Liver (tissue), 9 donors: ENCODE data around the gene HAO1. TPM values are rescaled to one million over a fixed set of nuclear protein-coding genes. Genes with fewer than 3 reads are reported as not detected.

Source experiments
- DNase-seq: peaks from one replicate; pipeline ENCODE4 v3.0.0-alpha.2; 2017; ENCODE audit warnings: low spot score
- H3K27ac ChIP-seq, 2 donors: one replicate each; pipeline ENCODE4 v1.7.0; 2013; ENCODE audit warnings: inconsistent platforms in 2 of 2, low read length in 2 of 2, control low read depth in 1 of 2, low read depth in 1 of 2, mild to moderate bottlenecking in 1 of 2
- H3K27me3 ChIP-seq, 4 donors: one replicate each; pipeline versions ENCODE4 v1.6.1 to v1.7.0; 2013; ENCODE audit warnings: low read length in 3 of 4, inconsistent platforms in 1 of 4, mild to moderate bottlenecking in 1 of 4, moderate library complexity in 1 of 4; ENCODE audit not compliant: control insufficient read depth in 4 of 4, insufficient read depth in 4 of 4
- H3K36me3 ChIP-seq, 4 donors: one replicate each; pipeline versions ENCODE4 v1.6.1 to v1.7.0; 2013; ENCODE audit warnings: low read length in 3 of 4, mild to moderate bottlenecking in 3 of 4, low read depth in 1 of 4, moderate library complexity in 1 of 4; ENCODE audit not compliant: control insufficient read depth in 4 of 4, insufficient read depth in 3 of 4
- H3K4me1 ChIP-seq, 4 donors: one replicate each; pipeline versions ENCODE4 v1.6.1 to v1.7.0; 2013; ENCODE audit warnings: low read length in 3 of 4, mild to moderate bottlenecking in 3 of 4, moderate library complexity in 1 of 4; ENCODE audit not compliant: control insufficient read depth in 4 of 4, insufficient read depth in 4 of 4
- H3K4me3 ChIP-seq, 3 donors: one replicate each; pipeline versions ENCODE4 v1.6.1 to v1.7.0; 2013; ENCODE audit warnings: low read length in 3 of 3, control low read depth in 1 of 3, low read depth in 1 of 3, mild to moderate bottlenecking in 1 of 3
- H3K9ac ChIP-seq, 2 donors: one replicate each; pipeline ENCODE4 v1.7.0; 2013; ENCODE audit warnings: low read length in 2 of 2, mild to moderate bottlenecking in 2 of 2, moderate library complexity in 2 of 2, control low read depth in 1 of 2, low read depth in 1 of 2
- H3K9me3 ChIP-seq, 4 donors: one replicate each; pipeline versions ENCODE4 v1.6.1 to v1.7.0; 2013; ENCODE audit warnings: low read length in 3 of 4; ENCODE audit not compliant: control insufficient read depth in 4 of 4
- ATF3 ChIP-seq: IDR thresholded peaks from 2 replicates; pipeline ENCODE4 v1.6.1; 2016; ENCODE audit warnings: antibody characterized with exemption
- EGR1 ChIP-seq, 2 donors: IDR thresholded peaks; 2 replicates each; pipeline ENCODE4 v1.6.1; 2016 to 2018; ENCODE audit warnings: antibody characterized with exemption in 2 of 2, low read depth in 2 of 2
- FOXA1 ChIP-seq: IDR thresholded peaks from 2 replicates; pipeline ENCODE4 v1.6.1; 2016; ENCODE audit warnings: antibody characterized with exemption
- FOXA2 ChIP-seq: IDR thresholded peaks from 2 replicates; pipeline ENCODE4 v1.6.1; 2016; ENCODE audit warnings: antibody characterized with exemption
- GABPA ChIP-seq, 2 donors: IDR thresholded peaks in 1 of 2; conservative IDR thresholded peaks in 1 of 2; 2 replicates each; pipeline ENCODE4 v1.6.1; 2016; ENCODE audit warnings: antibody characterized with exemption in 2 of 2, mild to moderate bottlenecking in 1 of 2, moderate library complexity in 1 of 2
- HNF4A ChIP-seq, 2 donors: conservative IDR thresholded peaks; 2 replicates each; pipeline ENCODE4 v1.6.1; 2016; ENCODE audit warnings: antibody characterized with exemption in 2 of 2, mild to moderate bottlenecking in 2 of 2
- HNF4G ChIP-seq: IDR thresholded peaks from 2 replicates; pipeline ENCODE4 v1.6.1; 2016; ENCODE audit warnings: antibody characterized with exemption
- JUND ChIP-seq, 2 donors: IDR thresholded peaks; 2 replicates each; pipeline ENCODE4 v1.6.1; 2016; ENCODE audit warnings: antibody characterized with exemption in 2 of 2
- MAX ChIP-seq: IDR thresholded peaks from 2 replicates; pipeline ENCODE4 v1.6.1; 2016; ENCODE audit warnings: antibody characterized with exemption
- NR2F2 ChIP-seq: IDR thresholded peaks from 2 replicates; pipeline ENCODE4 v1.6.1; 2016; ENCODE audit warnings: antibody characterized with exemption
- RAD21 ChIP-seq, 2 donors: IDR thresholded peaks; 2 replicates each; pipeline ENCODE4 v1.6.1; 2016; ENCODE audit warnings: antibody characterized with exemption in 2 of 2, mild to moderate bottlenecking in 2 of 2
- RXRA ChIP-seq, 2 donors: IDR thresholded peaks; 2 replicates each; pipeline ENCODE4 v1.6.1; 2017 to 2018; ENCODE audit warnings: antibody characterized with exemption in 2 of 2, mild to moderate bottlenecking in 1 of 2
- SP1 ChIP-seq: IDR thresholded peaks from 2 replicates; pipeline ENCODE4 v1.6.1; 2018; ENCODE audit warnings: antibody characterized with exemption, mild to moderate bottlenecking
- TAF1 ChIP-seq: conservative IDR thresholded peaks from 2 replicates; pipeline ENCODE4 v1.6.1; 2016; ENCODE audit warnings: antibody characterized with exemption, mild to moderate bottlenecking
- YY1 ChIP-seq: IDR thresholded peaks from 2 replicates; pipeline ENCODE4 v1.6.1; 2016; ENCODE audit warnings: antibody characterized with exemption, mild to moderate bottlenecking
- WGBS: extraction: QIAGEN DNeasy Blood & Tissue Kit; methylation state at CpG from one replicate; pipeline ENCODE4 v1.1.7; 2013; 5-methylcytosine and 5-hydroxymethylcytosine counted together
- polyA plus RNA-seq, 2 donors: library from polyadenylated mRNA; stranded (reverse) in 1 of 2; unstranded in 1 of 2; fragments of 200-250 nt in 1 of 2; fragments of >200 nt in 1 of 2; fragmentation: Nextera tagmentation in 1 of 2; extraction: Ambion mirVana in 1 of 2; gene quantifications; one replicate each; pipeline versions ENCODE4 v1.2.1 to v1.2.3, GENCODE V29; 2013 to 2015
- total RNA-seq, 2 donors: library from RNA; depleted of rRNA; stranded (reverse); fragments of >200 nt; gene quantifications; one replicate each; pipeline ENCODE4 v1.2.3, GENCODE V29; 2014
- TF ChIP-seq, protein P1 (sequence below): IDR thresholded peaks from 2 replicates; pipeline ENCODE4 v1.6.1; 2016; ENCODE audit warnings: antibody characterized with exemption
- TF ChIP-seq, protein P2 (sequence below): fragments of 150-350 bp; IDR thresholded peaks from 2 replicates; pipeline ENCODE4 v1.5.1; 2017; ENCODE audit warnings: improper control_type of control experiment, low read depth, low read length; ENCODE audit not compliant: missing input control
- TF ChIP-seq, protein P3 (sequence below): IDR thresholded peaks from 2 replicates; pipeline ENCODE4 v1.6.1; 2016; ENCODE audit warnings: antibody characterized with exemption, mild to moderate bottlenecking
- donor health status: healthy.
- donor health status: healthy.
- donor health status: healthy.
- donor health status: healthy.
- donor health status: healthy.

Gene HAO1
- total and polyA plus RNA-seq, 4 donors, result 17.8 to 164 (median 161) TPM

DNA sequence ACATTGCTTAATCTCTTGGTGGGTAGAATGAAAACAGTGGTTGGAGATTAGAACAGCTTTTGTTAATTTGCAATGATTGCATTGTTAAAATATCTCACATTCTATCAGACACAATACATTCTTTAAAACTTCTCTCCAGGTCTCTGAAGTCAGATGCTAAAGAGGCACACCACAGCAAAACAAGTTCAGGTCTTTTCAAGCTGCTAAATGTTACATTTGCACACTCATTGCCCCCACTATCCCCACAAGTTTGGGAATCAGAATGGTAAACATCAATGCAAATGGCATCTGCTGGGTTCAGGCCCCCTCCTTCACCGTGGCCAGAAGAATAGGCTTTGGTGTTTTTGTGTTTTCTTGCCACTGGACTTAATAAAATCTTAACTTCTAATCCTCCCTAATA is 10.1 kb upstream of the HAO1 start:
- Histone ChIP-seq H3K4me3 (no peak overlapping the region), H3K9me3 (no peaks in the 10 kb centered on the region), H3K4me1 (no peaks in the 10 kb centered on the region), H3K27me3 (no peaks in the 10 kb centered on the region), H3K27ac (no peak overlapping the region), H3K9ac (no peak overlapping the region), H3K36me3 (no peaks in the 10 kb centered on the region)
- DNase-seq, result no peak
- WGBS, result 82% methylated on average over 1 of the region's 1 CpG
- TF ChIP-seq HNF4G (no peak), HNF4A (conservative IDR thresholded peaks at IDR 0.05) (no peak), TAF1 (no peak), ATF3 (no peak), NR2F2 (no peak), RAD21 (IDR thresholded peaks at IDR 0.05) (no peak), RXRA (IDR thresholded peaks at IDR 0.05) (no peak), MAX (no peak), SP1 (no peak), FOXA1 (no peak), JUND (IDR thresholded peaks at IDR 0.05) (no peak), FOXA2 (no peak), GABPA (IDR thresholded peaks at IDR 0.05 in 1 of 2, conservative IDR thresholded peaks at IDR 0.05 in 1 of 2) (no peak), YY1 (no peak), EGR1 (IDR thresholded peaks at IDR 0.05; ENCODE audit: low read depth in 2 of 2) (no peak)
- TF ChIP-seq, protein P1, sequence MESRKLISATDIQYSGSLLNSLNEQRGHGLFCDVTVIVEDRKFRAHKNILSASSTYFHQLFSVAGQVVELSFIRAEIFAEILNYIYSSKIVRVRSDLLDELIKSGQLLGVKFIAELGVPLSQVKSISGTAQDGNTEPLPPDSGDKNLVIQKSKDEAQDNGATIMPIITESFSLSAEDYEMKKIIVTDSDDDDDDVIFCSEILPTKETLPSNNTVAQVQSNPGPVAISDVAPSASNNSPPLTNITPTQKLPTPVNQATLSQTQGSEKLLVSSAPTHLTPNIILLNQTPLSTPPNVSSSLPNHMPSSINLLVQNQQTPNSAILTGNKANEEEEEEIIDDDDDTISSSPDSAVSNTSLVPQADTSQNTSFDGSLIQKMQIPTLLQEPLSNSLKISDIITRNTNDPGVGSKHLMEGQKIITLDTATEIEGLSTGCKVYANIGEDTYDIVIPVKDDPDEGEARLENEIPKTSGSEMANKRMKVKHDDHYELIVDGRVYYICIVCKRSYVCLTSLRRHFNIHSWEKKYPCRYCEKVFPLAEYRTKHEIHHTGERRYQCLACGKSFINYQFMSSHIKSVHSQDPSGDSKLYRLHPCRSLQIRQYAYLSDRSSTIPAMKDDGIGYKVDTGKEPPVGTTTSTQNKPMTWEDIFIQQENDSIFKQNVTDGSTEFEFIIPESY, result no peak
- TF ChIP-seq, protein P2, sequence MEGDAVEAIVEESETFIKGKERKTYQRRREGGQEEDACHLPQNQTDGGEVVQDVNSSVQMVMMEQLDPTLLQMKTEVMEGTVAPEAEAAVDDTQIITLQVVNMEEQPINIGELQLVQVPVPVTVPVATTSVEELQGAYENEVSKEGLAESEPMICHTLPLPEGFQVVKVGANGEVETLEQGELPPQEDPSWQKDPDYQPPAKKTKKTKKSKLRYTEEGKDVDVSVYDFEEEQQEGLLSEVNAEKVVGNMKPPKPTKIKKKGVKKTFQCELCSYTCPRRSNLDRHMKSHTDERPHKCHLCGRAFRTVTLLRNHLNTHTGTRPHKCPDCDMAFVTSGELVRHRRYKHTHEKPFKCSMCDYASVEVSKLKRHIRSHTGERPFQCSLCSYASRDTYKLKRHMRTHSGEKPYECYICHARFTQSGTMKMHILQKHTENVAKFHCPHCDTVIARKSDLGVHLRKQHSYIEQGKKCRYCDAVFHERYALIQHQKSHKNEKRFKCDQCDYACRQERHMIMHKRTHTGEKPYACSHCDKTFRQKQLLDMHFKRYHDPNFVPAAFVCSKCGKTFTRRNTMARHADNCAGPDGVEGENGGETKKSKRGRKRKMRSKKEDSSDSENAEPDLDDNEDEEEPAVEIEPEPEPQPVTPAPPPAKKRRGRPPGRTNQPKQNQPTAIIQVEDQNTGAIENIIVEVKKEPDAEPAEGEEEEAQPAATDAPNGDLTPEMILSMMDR, result no peak
- TF ChIP-seq, protein P3, sequence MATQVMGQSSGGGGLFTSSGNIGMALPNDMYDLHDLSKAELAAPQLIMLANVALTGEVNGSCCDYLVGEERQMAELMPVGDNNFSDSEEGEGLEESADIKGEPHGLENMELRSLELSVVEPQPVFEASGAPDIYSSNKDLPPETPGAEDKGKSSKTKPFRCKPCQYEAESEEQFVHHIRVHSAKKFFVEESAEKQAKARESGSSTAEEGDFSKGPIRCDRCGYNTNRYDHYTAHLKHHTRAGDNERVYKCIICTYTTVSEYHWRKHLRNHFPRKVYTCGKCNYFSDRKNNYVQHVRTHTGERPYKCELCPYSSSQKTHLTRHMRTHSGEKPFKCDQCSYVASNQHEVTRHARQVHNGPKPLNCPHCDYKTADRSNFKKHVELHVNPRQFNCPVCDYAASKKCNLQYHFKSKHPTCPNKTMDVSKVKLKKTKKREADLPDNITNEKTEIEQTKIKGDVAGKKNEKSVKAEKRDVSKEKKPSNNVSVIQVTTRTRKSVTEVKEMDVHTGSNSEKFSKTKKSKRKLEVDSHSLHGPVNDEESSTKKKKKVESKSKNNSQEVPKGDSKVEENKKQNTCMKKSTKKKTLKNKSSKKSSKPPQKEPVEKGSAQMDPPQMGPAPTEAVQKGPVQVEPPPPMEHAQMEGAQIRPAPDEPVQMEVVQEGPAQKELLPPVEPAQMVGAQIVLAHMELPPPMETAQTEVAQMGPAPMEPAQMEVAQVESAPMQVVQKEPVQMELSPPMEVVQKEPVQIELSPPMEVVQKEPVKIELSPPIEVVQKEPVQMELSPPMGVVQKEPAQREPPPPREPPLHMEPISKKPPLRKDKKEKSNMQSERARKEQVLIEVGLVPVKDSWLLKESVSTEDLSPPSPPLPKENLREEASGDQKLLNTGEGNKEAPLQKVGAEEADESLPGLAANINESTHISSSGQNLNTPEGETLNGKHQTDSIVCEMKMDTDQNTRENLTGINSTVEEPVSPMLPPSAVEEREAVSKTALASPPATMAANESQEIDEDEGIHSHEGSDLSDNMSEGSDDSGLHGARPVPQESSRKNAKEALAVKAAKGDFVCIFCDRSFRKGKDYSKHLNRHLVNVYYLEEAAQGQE, result no peak
